IMR-90 (cell line): ENCODE data around the gene RSL1D1. TPM values are rescaled to one million over a fixed set of nuclear protein-coding genes. Genes with fewer than 3 reads are reported as not detected.

ENCODE experiments used
- ATAC-seq: fragments of 200-7000 bp; cut with Tn5 transposase; 2 replicates; pipeline ENCODE4 v1.9.1; 2020; ENCODE audit warnings: low read depth, mild to moderate bottlenecking, moderate library complexity
- BruUV-seq: library from RNA; stranded (reverse); fragments of 400-500 nt; replicated peaks from 2 replicates; lab custom pipeline; 2021; lab: Mats Ljungman, UMichigan
- CTCF ChIA-PET: fragments of 300-600 bp; formaldehyde crosslinking; extraction: SDS; loops from one replicate; lab custom pipeline; 2021; ENCODE audit warnings: antibody characterized with exemption; lab: Yijun Ruan, JAX
- POLR2A ChIA-PET: fragments of 300-600 bp; sonication (Branson Sonifier 250); formaldehyde crosslinking; loops from one replicate; lab custom pipeline; 2022; ENCODE audit warnings: antibody characterized with exemption; ENCODE audit not compliant: unreplicated experiment; lab: Charles Lee
- DNase-seq: peaks from one replicate; pipeline ENCODE4 v3.0.0; 2013
- H2AFZ ChIP-seq: replicated peaks from 2 replicates; pipeline ENCODE3; 2013; ENCODE audit warnings: low read length, mild to moderate bottlenecking; ENCODE audit not compliant: poor library complexity
- H2AK5ac ChIP-seq: 2 replicates; pipeline ENCODE4 v1.6.1; 2013; ENCODE audit warnings: low read depth, low read length, inconsistent platforms
- H2AK9ac ChIP-seq: replicated peaks from 2 replicates; pipeline ENCODE3; 2013; ENCODE audit warnings: mild to moderate bottlenecking, low read depth, low read length, moderate library complexity; ENCODE audit not compliant: poor library complexity
- H2BK120ac ChIP-seq: 2 replicates; pipeline ENCODE4 v1.6.1; 2013; ENCODE audit warnings: low read depth, low read length, inconsistent platforms
- H2BK15ac ChIP-seq: 3 replicates; pipeline ENCODE4 v1.6.1; 2013; ENCODE audit warnings: low read depth, low read length, inconsistent platforms
- H2BK20ac ChIP-seq: 2 replicates; pipeline ENCODE4 v1.6.1; 2013; ENCODE audit warnings: low read depth, mild to moderate bottlenecking, inconsistent platforms, low read length, moderate library complexity
- H2BK5ac ChIP-seq: 2 replicates; pipeline ENCODE4 v1.6.1; 2013; ENCODE audit warnings: mild to moderate bottlenecking, low read depth, low read length, inconsistent platforms; ENCODE audit not compliant: poor library complexity, severe bottlenecking
- H3K14ac ChIP-seq: replicated peaks from 2 replicates; pipeline ENCODE4 v1.6.1; 2013; ENCODE audit warnings: low read depth, low read length, inconsistent platforms
- H3K18ac ChIP-seq: 2 replicates; pipeline ENCODE4 v1.6.1; 2013; ENCODE audit warnings: low read depth, low read length, control low read depth
- H3K23ac ChIP-seq: 2 replicates; pipeline ENCODE4 v1.6.1; 2013; ENCODE audit warnings: low read depth, low read length, inconsistent platforms
- H3K27ac ChIP-seq: 2 replicates; pipeline ENCODE4 v1.5.1; 2013; ENCODE audit warnings: mild to moderate bottlenecking, control low read depth, low read length; ENCODE audit not compliant: insufficient read depth
- H3K27me3 ChIP-seq: 2 replicates; pipeline ENCODE4 v1.6.1; 2013; ENCODE audit warnings: low read length; ENCODE audit not compliant: control insufficient read depth, insufficient read depth
- H3K36me3 ChIP-seq: 2 replicates; pipeline ENCODE4 v1.6.1; 2013; ENCODE audit warnings: low read length, mixed read lengths; ENCODE audit not compliant: control insufficient read depth, insufficient read depth
- H3K4ac ChIP-seq: 2 replicates; pipeline ENCODE4 v1.6.1; 2013; ENCODE audit warnings: low read depth, low read length, inconsistent platforms
- H3K4me1 ChIP-seq: 2 replicates; pipeline ENCODE4 v1.6.1; 2013; ENCODE audit warnings: low read length, mixed read lengths; ENCODE audit not compliant: control insufficient read depth, insufficient read depth
- H3K4me2 ChIP-seq: 2 replicates; pipeline ENCODE4 v1.6.1; 2013; ENCODE audit warnings: low read depth, mild to moderate bottlenecking, control low read depth, low read length, moderate library complexity
- H3K4me3 ChIP-seq: 2 replicates; pipeline ENCODE4 v1.5.1; 2013; ENCODE audit warnings: low read depth, mild to moderate bottlenecking, control low read depth, low read length, moderate library complexity; ENCODE audit not compliant: insufficient read depth
- H3K56ac ChIP-seq: 2 replicates; pipeline ENCODE4 v1.6.1; 2013; ENCODE audit warnings: low read length, inconsistent platforms; ENCODE audit not compliant: insufficient read depth; ENCODE audit errors: extremely low read depth
- H3K79me1 ChIP-seq, 2 experiments: 2 replicates each; pipeline ENCODE4 v1.6.1; 2013; ENCODE audit warnings: low read length in 2 of 2, inconsistent platforms in 1 of 2, low read depth in 1 of 2
- H3K9ac ChIP-seq: 2 replicates; pipeline ENCODE4 v1.6.1; 2013; ENCODE audit warnings: low read depth, low read length, control low read depth
- H3K9me1 ChIP-seq: 2 replicates; pipeline ENCODE4 v1.6.1; 2013; ENCODE audit warnings: low read length, inconsistent platforms; ENCODE audit not compliant: insufficient read depth
- H3K9me3 ChIP-seq: 2 replicates; pipeline ENCODE4 v1.6.1; 2013; ENCODE audit warnings: low read length; ENCODE audit not compliant: control insufficient read depth, insufficient read depth
- H4K20me1 ChIP-seq: 2 replicates; pipeline ENCODE4 v1.6.1; 2013; ENCODE audit warnings: low read length, inconsistent platforms; ENCODE audit not compliant: insufficient read depth
- H4K5ac ChIP-seq: 2 replicates; pipeline ENCODE4 v1.6.1; 2013; ENCODE audit warnings: mild to moderate bottlenecking, low read depth, low read length, control low read depth
- H4K8ac ChIP-seq, 2 experiments: 2 replicates each; pipeline ENCODE4 v1.6.1; 2013; ENCODE audit warnings: low read depth in 2 of 2, low read length in 2 of 2, control low read depth in 1 of 2, inconsistent platforms in 1 of 2
- H4K91ac ChIP-seq: 2 replicates; pipeline ENCODE4 v1.6.1; 2013; ENCODE audit warnings: low read depth, low read length, inconsistent platforms; ENCODE audit not compliant: insufficient read depth
- BHLHE40 ChIP-seq: fragments of 150-350 bp; IDR thresholded peaks from 2 replicates; pipeline ENCODE4 v1.6.1; 2016; ENCODE audit warnings: mild to moderate bottlenecking, low read depth, low read length
- CHD1 ChIP-seq: IDR thresholded peaks from 2 replicates; pipeline ENCODE4 v1.6.1; 2012; ENCODE audit warnings: low read depth, low read length, improper control_type of control experiment
- CTCF ChIP-seq: conservative IDR thresholded peaks from 2 replicates; pipeline ENCODE4 v1.5.1; 2012; ENCODE audit warnings: mild to moderate bottlenecking, low read depth, low read length, improper control_type of control experiment
- ELK1 ChIP-seq: fragments of 150-350 bp; IDR thresholded peaks from 2 replicates; pipeline ENCODE4 v1.6.1; 2016; ENCODE audit warnings: low read depth, mild to moderate bottlenecking, low read length, moderate library complexity, borderline replicate concordance
- MAZ ChIP-seq: IDR thresholded peaks from 2 replicates; pipeline ENCODE4 v1.6.1; 2012; ENCODE audit warnings: low read depth, mild to moderate bottlenecking, low read length, improper control_type of control experiment, moderate library complexity, borderline replicate concordance
- NFE2L2 ChIP-seq: fragments of 150-350 bp; IDR thresholded peaks from 2 replicates; pipeline ENCODE4 v1.6.1; 2016; ENCODE audit warnings: low read depth, mild to moderate bottlenecking, low read length
- POLR2A ChIP-seq: IDR thresholded peaks from 2 replicates; pipeline ENCODE4 v1.6.1; 2012; ENCODE audit warnings: mild to moderate bottlenecking, low read depth, low read length
- RFX5 ChIP-seq: IDR thresholded peaks from 2 replicates; pipeline ENCODE4 v1.8.0; 2012; ENCODE audit warnings: low read depth, mild to moderate bottlenecking, low read length, moderate library complexity
- USF2 ChIP-seq: fragments of 150-350 bp; IDR thresholded peaks from 2 replicates; pipeline ENCODE4 v1.6.1; 2017; ENCODE audit warnings: mild to moderate bottlenecking, antibody characterized with exemption, low read length, low read depth
- WGBS, 2 experiments: methylation state at CpG; one replicate each; pipeline versions ENCODE4 v1.1.5 to v1.1.7; 2013; ENCODE audit warnings: missing lambda C conversion rate in 2 of 2; ENCODE audit not compliant: insufficient read length in 1 of 2; ENCODE audit errors: extremely low coverage in 2 of 2; 5-methylcytosine and 5-hydroxymethylcytosine counted together
- dilution Hi-C: fragments of 300-500 bp; cut with HindIII; formaldehyde crosslinking; loops from one replicate; pipeline ENCODE4 v1.14.3; 2018; ENCODE audit warnings: low sequenced_read_pairs; ENCODE audit not compliant: unreplicated experiment
- in situ Hi-C: fragments of 300-500 bp; cut with MboI; formaldehyde crosslinking; loops from 3 replicates; pipeline ENCODE4 v1.14.3; 2019; ENCODE audit warnings: low sequenced_read_pairs, inconsistent platforms, mixed read lengths
- intact Hi-C: fragments of 100-400 bp; cut with micrococcal nuclease; formaldehyde crosslinking; loops from 2 replicates; pipeline ENCODE4 v1.10.0; 2022
- polyA plus RNA-seq, 3 experiments: library from polyadenylated mRNA; depleted of rRNA; stranded (reverse); fragments of >200 nt; gene quantifications; 2 replicates each; pipeline ENCODE4 v1.2.3, GENCODE V29; 2012; ENCODE audit warnings: low replicate concordance in 1 of 3
- total RNA-seq: library from RNA; depleted of rRNA; stranded (reverse); fragments of >200 nt; gene quantifications from 2 replicates; pipeline ENCODE4 v1.2.3, GENCODE V29; 2012

The RSL1D1 gene
- total and polyA plus RNA-seq, 2 of the 4 experiments (the other 2 are of a cell fraction) = 63.8 to 77.4 TPM

- Histone ChIP-seq H3K14ac (no peak overlapping the region), H4K20me1 (peaks cover 6% of the 10 kb centered on the region), H3K9me1 (peaks cover 6% of the 10 kb centered on the region; the same call in 1 of the 2 replicates), H2AFZ (no peak overlapping the region), H2BK120ac (no peak overlapping the region), H2AK5ac (no peak overlapping the region), H4K8ac (no peak overlapping the region), H2BK15ac (no peak overlapping the region), H3K4me3 (no peak overlapping the region), H3K9ac (no peak overlapping the region), H4K91ac (no peak overlapping the region), H3K56ac (no peak overlapping the region), H3K79me1 (peaks cover 0 to 13% of the 10 kb centered on the region in 2 experiments; a peak in 3 of 4 replicates), H3K27me3 (no peaks in the 10 kb centered on the region), H2BK5ac (no peak overlapping the region), H4K5ac (no peak overlapping the region), H3K18ac (no peak overlapping the region), H3K36me3 (no peaks in the 10 kb centered on the region), H3K27ac (no peak overlapping the region), H3K23ac (no peak overlapping the region), H2AK9ac (no peak overlapping the region), H3K4me2 (peak overlapping the region; percentile 47; the same call in 1 of the 2 replicates), H3K4ac (no peak overlapping the region), H2BK20ac (no peak overlapping the region), H3K4me1 (peaks cover 10% of the 10 kb centered on the region), H3K9me3 (no peaks in the 10 kb centered on the region)
- peak; percentile 55 for DNase-seq
- intact Hi-C loops = no loop called here
- ATAC-seq = no peak
- BruUV-seq = no TSS peak
- ChIA-PET POLR2A (interaction anchor here (0.6 kb wide), 1 partner anchor 28 kb away, joined by 3 read pairs; no protein-coding TSS in a partner anchor), CTCF (no interaction called here)
- dilution Hi-C loops = no loop called here
- no CpG with 5 or more reads among the region's 8 CpGs for WGBS, 2 experiments
- TF ChIP-seq CTCF = no peak
- no peak for TF ChIP-seq CHD1
- no peak for TF ChIP-seq RFX5
- TF ChIP-seq NFE2L2 = no peak
- no peak for TF ChIP-seq ELK1
- no peak for TF ChIP-seq POLR2A
- no peak for TF ChIP-seq USF2
- TF ChIP-seq MAZ = no peak
- no peak for TF ChIP-seq BHLHE40
- in situ Hi-C loops = loop anchor here (25.0 kb wide), 1 partner anchor 844 kb away; no protein-coding TSS in a partner anchor
Measured at GRCh38 chr16:11806721-11807120, 44.6 kb downstream of the RSL1D1 start.
